Measurements from ENCODE around the gene LCN12. TPM values are rescaled to one million over a fixed set of nuclear protein-coding genes. Genes with fewer than 3 reads are reported as not detected.

Gene LCN12
- total RNA-seq, 3 donors from 2014 or later = 1.8 to 5.6 TPM; not detected in 1

DNA sequence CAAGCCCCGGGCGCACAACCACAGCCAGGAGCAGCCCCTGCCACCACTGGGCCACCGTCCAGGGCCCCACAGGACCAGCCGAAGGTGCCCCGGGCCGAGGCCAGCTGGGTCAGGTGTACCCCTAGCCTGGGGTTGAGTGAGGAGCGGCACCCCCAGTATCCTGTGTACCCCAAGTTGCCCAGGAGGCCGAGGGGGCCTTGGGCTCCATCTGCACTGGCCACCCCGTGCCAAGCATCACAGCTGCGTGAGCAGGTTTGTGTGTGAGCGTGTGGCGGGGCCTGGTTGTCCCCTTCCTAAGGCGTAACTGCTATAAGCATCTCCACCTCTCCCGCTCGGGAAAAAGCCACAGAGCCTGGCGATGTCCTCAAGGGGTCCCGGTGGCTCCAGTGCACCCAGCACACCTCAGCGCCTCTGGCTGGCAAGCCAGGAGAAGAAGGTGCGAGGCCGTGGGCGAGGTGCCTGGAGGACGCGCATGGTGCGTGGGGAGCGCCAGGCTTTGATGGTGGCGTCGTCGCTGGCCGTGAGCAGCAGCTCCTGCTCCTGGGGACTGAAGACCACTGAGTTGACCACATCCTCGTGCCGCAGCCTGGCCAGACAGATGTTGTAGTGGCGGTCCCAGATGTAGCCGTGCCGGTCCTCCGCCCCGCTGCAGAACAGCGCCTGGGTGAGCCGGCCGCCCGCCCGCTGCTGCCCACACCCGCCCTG lies 11.4 kb upstream of the LCN12 start:
- no peaks in the 10 kb centered on the region for H3K9me3 ChIP-seq
- intact Hi-C loops (cut with DNase I; ENCODE audit: low total_unique reads) = no loop called here
- no peak for DNase-seq (ENCODE audit: low spot score in 2 of 2)
- H3K27me3 ChIP-seq = no peaks in the 10 kb centered on the region
- peaks cover 8 to 10% of the 10 kb centered on the region in 2 donors for H3K4me1 ChIP-seq
- H3K36me3 ChIP-seq = peaks cover 11% of the 10 kb centered on the region
- no peak overlapping the region for H3K27ac ChIP-seq
- TF ChIP-seq POLR2A (IDR thresholded peaks at IDR 0.05) (no peak), POLR2AphosphoS5 (IDR thresholded peaks at IDR 0.05) (no peak)
- TF ChIP-seq, protein P1, sequence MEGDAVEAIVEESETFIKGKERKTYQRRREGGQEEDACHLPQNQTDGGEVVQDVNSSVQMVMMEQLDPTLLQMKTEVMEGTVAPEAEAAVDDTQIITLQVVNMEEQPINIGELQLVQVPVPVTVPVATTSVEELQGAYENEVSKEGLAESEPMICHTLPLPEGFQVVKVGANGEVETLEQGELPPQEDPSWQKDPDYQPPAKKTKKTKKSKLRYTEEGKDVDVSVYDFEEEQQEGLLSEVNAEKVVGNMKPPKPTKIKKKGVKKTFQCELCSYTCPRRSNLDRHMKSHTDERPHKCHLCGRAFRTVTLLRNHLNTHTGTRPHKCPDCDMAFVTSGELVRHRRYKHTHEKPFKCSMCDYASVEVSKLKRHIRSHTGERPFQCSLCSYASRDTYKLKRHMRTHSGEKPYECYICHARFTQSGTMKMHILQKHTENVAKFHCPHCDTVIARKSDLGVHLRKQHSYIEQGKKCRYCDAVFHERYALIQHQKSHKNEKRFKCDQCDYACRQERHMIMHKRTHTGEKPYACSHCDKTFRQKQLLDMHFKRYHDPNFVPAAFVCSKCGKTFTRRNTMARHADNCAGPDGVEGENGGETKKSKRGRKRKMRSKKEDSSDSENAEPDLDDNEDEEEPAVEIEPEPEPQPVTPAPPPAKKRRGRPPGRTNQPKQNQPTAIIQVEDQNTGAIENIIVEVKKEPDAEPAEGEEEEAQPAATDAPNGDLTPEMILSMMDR (IDR thresholded peaks at IDR 0.05) = no peak
- H3K4me3 ChIP-seq = no peak overlapping the region

DNA sequence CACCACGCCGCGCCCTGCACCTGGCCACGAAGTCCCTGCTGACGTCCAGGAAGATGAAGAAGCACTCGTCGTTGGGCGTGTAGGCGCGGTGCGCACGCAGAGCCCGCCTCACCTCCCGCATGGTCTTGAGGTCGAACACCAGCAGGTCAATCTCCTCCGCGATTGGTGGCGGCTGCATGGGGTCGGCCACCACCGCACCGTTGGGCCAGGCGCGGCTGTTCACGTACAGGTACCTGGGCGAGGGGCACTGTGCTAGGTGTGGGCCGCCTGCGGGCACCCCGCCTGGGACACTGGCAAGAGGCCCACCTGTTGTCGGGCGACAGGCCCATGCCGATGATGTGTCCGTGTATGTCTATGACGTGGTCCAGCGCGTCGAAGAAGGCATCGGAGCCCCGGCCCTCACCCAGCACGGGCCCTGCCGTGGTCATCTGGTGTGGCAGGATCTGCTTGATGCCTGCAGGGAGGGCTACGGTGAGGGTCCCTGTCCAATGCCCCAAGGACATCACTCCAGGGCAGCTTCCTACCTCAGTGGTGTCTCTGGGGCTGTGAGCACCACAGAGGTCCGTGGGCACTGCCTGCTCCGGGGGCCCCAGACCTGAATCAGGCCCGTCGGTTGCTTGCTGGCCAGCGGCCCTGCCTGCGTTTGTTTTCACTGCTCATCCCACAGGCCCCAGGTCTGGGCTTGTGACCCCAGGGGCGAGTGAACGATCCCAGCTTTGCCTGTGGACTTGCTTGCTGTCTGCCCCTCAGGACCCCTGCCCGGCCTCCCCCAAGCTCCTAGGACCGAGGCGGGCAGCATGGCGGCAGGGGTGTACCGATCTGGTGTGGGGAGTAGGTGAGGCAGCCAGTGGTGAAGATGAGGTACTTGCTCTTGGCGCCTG lies 10.6 kb upstream of the LCN12 start:
- H3K36me3 ChIP-seq = peaks cover 11% of the 10 kb centered on the region

GRCh38 chr9:136942112-136942880 lies 9.8 kb upstream of the LCN12 start:
- intact Hi-C loops (cut with DNase I; ENCODE audit: low total_unique reads) = loop anchor here (2.0 kb wide), 1 partner anchor 57 kb away; no protein-coding TSS in a partner anchor

More for the DNA sequence above, 10.6 kb upstream of the LCN12 start:
- no peaks in the 10 kb centered on the region for H3K27me3 ChIP-seq
- DNase-seq (ENCODE audit: low spot score in 2 of 2) = no peak
- H3K27ac ChIP-seq = no peak overlapping the region
- H3K9me3 ChIP-seq = no peaks in the 10 kb centered on the region
- no peak for TF ChIP-seq POLR2A (IDR thresholded peaks at IDR 0.05)
- H3K4me1 ChIP-seq = peaks cover 8 to 10% of the 10 kb centered on the region in 2 donors
- H3K4me3 ChIP-seq = no peak overlapping the region
- intact Hi-C loops (cut with DNase I; ENCODE audit: low total_unique reads) = loop anchor here (2.0 kb wide), 1 partner anchor 57 kb away; no protein-coding TSS in a partner anchor

DNA sequence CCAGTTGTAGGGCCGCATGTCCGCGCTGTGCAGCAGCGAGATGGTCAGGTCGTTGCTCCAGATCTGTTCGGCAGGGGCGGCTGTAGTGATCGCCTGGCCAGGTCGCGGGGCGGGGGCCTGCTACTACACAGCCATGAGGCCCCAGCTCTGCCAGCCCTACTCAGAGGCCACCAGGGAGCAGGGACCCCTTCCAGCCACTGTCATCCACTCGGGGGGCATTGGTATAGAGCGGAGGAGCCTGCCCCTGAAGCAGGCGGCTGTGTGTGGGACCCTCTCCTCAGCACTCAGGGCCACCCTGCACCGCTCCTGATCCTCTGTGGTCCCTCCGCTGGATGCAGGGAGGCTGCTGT lies 9.2 kb upstream of the LCN12 start:
- DNase-seq (ENCODE audit: low spot score in 2 of 2) = no peak
- peaks cover 8 to 10% of the 10 kb centered on the region in 2 donors for H3K4me1 ChIP-seq
- peaks cover 11% of the 10 kb centered on the region for H3K36me3 ChIP-seq
- intact Hi-C loops (cut with DNase I; ENCODE audit: low total_unique reads) = loop anchor here (2.0 kb wide), 1 partner anchor 58 kb away; no protein-coding TSS in a partner anchor
- H3K27ac ChIP-seq = no peak overlapping the region
- TF ChIP-seq, protein P1 (IDR thresholded peaks at IDR 0.05) = no peak
- TF ChIP-seq POLR2A (IDR thresholded peaks at IDR 0.05) (no peak), POLR2AphosphoS5 (IDR thresholded peaks at IDR 0.05) (no peak)
- no peaks in the 10 kb centered on the region for H3K9me3 ChIP-seq
- peak overlapping the region; percentile 62 to 91 (median 85) for H3K4me3 ChIP-seq
- H3K27me3 ChIP-seq = no peaks in the 10 kb centered on the region

More at GRCh38 chr9:136942112-136942880, 9.8 kb upstream of the LCN12 start:
- TF ChIP-seq POLR2AphosphoS5 (IDR thresholded peaks at IDR 0.05) = no peak
- TF ChIP-seq, protein P1 (IDR thresholded peaks at IDR 0.05) = no peak
- peaks cover 11% of the 10 kb centered on the region for H3K36me3 ChIP-seq
- H3K4me3 ChIP-seq = peak overlapping the region in 1 of 3 donors; percentile 91
- H3K27ac ChIP-seq = no peak overlapping the region
- no peaks in the 10 kb centered on the region for H3K27me3 ChIP-seq
- H3K4me1 ChIP-seq = peaks cover 8 to 10% of the 10 kb centered on the region in 2 donors
- H3K9me3 ChIP-seq = no peaks in the 10 kb centered on the region
- DNase-seq (ENCODE audit: low spot score in 2 of 2) = no peak
